Gastrocnemius medialis (tissue), 4 donors: Measurements from ENCODE around the gene LYST.

Experiments used
- CTCF ChIP-seq, 5 experiments: fragments of 450-650 bp in 3 of 5; fragments of 200-600 bp in 2 of 5; sonication (generic) in 2 of 5; IDR thresholded peaks in 4 of 5; conservative IDR thresholded peaks in 1 of 5; 1 replicate in 4 of 5; 2 replicates in 1 of 5; pipeline ENCODE4 v1.5.1; 2016 to 2019; ENCODE audit warnings: antibody characterized with exemption in 5 of 5, mild to moderate bottlenecking in 3 of 5, moderate library complexity in 3 of 5
- POLR2A ChIP-seq, 2 donors: fragments of 450-650 bp; IDR thresholded peaks; one replicate each; pipeline ENCODE4 v1.6.1; 2017; ENCODE audit warnings: antibody characterized with exemption in 2 of 2, mild to moderate bottlenecking in 2 of 2, moderate library complexity in 2 of 2

- TF ChIP-seq POLR2A (IDR thresholded peaks at IDR 0.05) (no peak), CTCF (IDR thresholded peaks at IDR 0.05 in 4 of 5, conservative IDR thresholded peaks at IDR 0.05 in 1 of 5) (no peak)
Observed at GRCh38 chr1:235821361-235821981, 45.2 kb downstream of the LYST start.
